CD4-positive, CD25-positive, alpha-beta regulatory T cell (primary cell): ENCODE measurements around the gene BICC1. TPM values are rescaled to one million over a fixed set of nuclear protein-coding genes. Genes with fewer than 3 reads are reported as not detected.

Source experiments
- ATAC-seq, 2 donors: fragments of 150-1000 bp; cut with Tn5 transposase; one replicate each; pipeline ENCODE4 v1.10.0; 2021; ENCODE audit warnings: low read depth in 2 of 2, moderate number of reproducible peaks in 2 of 2, moderate library complexity in 1 of 2
- DNase-seq, 3 donors: peaks; one replicate each; pipeline versions ENCODE4 v3.0.0 to v3.0.0-alpha.2; 2012 to 2022; ENCODE audit warnings: mixed read lengths in 1 of 3
- H3K27ac ChIP-seq: one replicate; pipeline ENCODE4 v1.7.0; 2013; ENCODE audit warnings: mild to moderate bottlenecking, low read length; ENCODE audit not compliant: insufficient read depth, poor library complexity, severe bottlenecking
- H3K27me3 ChIP-seq: one replicate; pipeline ENCODE4 v1.7.0; 2013; ENCODE audit warnings: low read length; ENCODE audit not compliant: control insufficient read depth, insufficient read depth
- H3K36me3 ChIP-seq: one replicate; pipeline ENCODE4 v1.7.0; 2013; ENCODE audit warnings: mild to moderate bottlenecking, low read length, moderate library complexity; ENCODE audit not compliant: control insufficient read depth, insufficient read depth
- H3K4me1 ChIP-seq: 2 replicates; pipeline ENCODE4 v1.7.0; 2013; ENCODE audit warnings: mild to moderate bottlenecking, low read length; ENCODE audit not compliant: insufficient read depth, control insufficient read depth, poor library complexity, severe bottlenecking
- H3K4me3 ChIP-seq: one replicate; pipeline ENCODE4 v1.7.0; 2013; ENCODE audit warnings: low read depth, mild to moderate bottlenecking, low read length, moderate library complexity
- H3K9me3 ChIP-seq, 2 experiments: 1 replicate in 1 of 2; 2 replicates in 1 of 2; pipeline ENCODE4 v1.7.0; 2013; ENCODE audit warnings: low read length in 2 of 2, mild to moderate bottlenecking in 1 of 2, moderate library complexity in 1 of 2; ENCODE audit not compliant: control insufficient read depth in 2 of 2
- H3K27ac Mint-ChIP-seq, 3 donors: one replicate each; pipeline ENCODE4 v1.8.0; 2020 to 2022; ENCODE audit warnings: mild to moderate bottlenecking in 3 of 3, mixed read lengths in 3 of 3, moderate library complexity in 2 of 3
- H3K27me3 Mint-ChIP-seq: one replicate; pipeline ENCODE4 v1.8.0; 2022; ENCODE audit warnings: mild to moderate bottlenecking, mixed read lengths
- H3K36me3 Mint-ChIP-seq: one replicate; pipeline ENCODE4 v1.8.0; 2020; ENCODE audit warnings: mixed read lengths
- H3K4me1 Mint-ChIP-seq, 4 donors: one replicate each; pipeline ENCODE4 v1.8.0; 2020 to 2022; ENCODE audit warnings: mixed read lengths in 4 of 4, mild to moderate bottlenecking in 1 of 4
- H3K4me3 Mint-ChIP-seq, 4 donors: one replicate each; pipeline ENCODE4 v1.8.0; 2020 to 2022; ENCODE audit warnings: mild to moderate bottlenecking in 4 of 4, mixed read lengths in 4 of 4, moderate library complexity in 3 of 4
- H3K9me3 Mint-ChIP-seq, 7 donors: one replicate each; pipeline ENCODE4 v1.8.0; 2020 to 2022; ENCODE audit warnings: mixed read lengths in 7 of 7, mild to moderate bottlenecking in 3 of 7, moderate library complexity in 2 of 7
- polyA plus RNA-seq, 4 donors: library from polyadenylated mRNA; unstranded; fragments of 300-500 nt; fragmentation: Illumina TruSeq; gene quantifications; one replicate each; pipeline ENCODE4 v1.2.3, GENCODE V29; 2021
- total RNA-seq: library from RNA; stranded (reverse); gene quantifications from one replicate; pipeline ENCODE4 v1.2.3, GENCODE V29; 2022

The BICC1 gene
- total and polyA plus RNA-seq, 5 donors from 2014 or later: 0.20 TPM; not detected in 4

DNA sequence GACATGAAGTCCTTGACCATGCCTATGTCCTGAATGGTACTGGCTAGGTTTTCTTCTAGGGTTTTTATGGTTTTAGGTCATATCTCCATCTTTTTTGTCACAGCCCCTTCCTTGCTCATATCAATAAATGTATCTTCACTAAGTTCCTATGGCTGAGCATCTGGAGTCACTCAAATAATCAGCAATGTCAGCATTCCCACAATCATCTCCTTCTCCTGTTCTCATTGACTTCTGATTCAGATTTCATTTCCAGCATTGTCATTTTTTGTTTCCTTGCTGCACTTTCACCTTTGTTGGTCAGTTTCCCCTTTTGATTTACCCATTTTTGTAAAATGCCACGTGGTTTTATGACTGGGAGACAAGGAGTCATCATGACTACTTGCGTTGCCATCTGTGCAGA lies 181.2 kb downstream of the BICC1 start:
- no peak for DNase-seq
- no peak overlapping the region for H3K27ac Mint-ChIP-seq
- Histone ChIP-seq H3K4me1 (no peaks in the 10 kb centered on the region), H3K27ac (no peak overlapping the region), H3K4me3 (no peak overlapping the region), H3K36me3 (no peaks in the 10 kb centered on the region), H3K9me3 (peaks cover 4 to 8% of the 10 kb centered on the region in 2 experiments), H3K27me3 (no peaks in the 10 kb centered on the region)
- H3K4me1 Mint-ChIP-seq: no peaks in the 10 kb centered on the region
- H3K36me3 Mint-ChIP-seq: no peaks in the 10 kb centered on the region
- no peak overlapping the region for H3K4me3 Mint-ChIP-seq
- ATAC-seq: no peak
- peaks cover 1 to 15% (median 9%) of the 10 kb centered on the region in 7 donors for H3K9me3 Mint-ChIP-seq
- H3K27me3 Mint-ChIP-seq: no peaks in the 10 kb centered on the region

DNA sequence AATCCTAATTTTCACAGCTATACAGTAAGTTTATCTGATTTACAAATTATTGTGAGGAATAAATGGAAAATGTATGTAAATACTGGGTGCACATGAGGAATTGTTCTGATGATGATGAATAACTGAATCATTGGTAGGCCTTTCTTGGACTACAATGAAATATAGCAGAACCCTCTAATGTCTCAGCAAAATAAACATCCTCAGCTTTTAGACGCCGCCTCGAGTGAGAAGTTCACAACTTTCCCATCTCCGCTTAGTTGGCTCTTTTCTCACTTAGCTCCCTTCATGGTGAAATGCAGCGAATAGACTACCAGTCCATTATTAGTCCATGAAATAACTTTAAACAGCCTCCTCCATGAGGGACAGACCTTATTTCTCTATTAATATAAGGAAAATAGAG lies 182.3 kb downstream of the BICC1 start:
- Histone ChIP-seq H3K36me3 (no peaks in the 10 kb centered on the region), H3K27me3 (no peaks in the 10 kb centered on the region), H3K9me3 (peaks cover 4 to 8% of the 10 kb centered on the region in 2 experiments), H3K27ac (no peak overlapping the region), H3K4me3 (no peak overlapping the region), H3K4me1 (no peaks in the 10 kb centered on the region)
- Mint-ChIP-seq H3K27me3 (no peaks in the 10 kb centered on the region), H3K36me3 (no peaks in the 10 kb centered on the region), H3K27ac (no peak overlapping the region), H3K9me3 (peaks cover 4 to 15% (median 6%) of the 10 kb centered on the region in 7 donors), H3K4me3 (no peak overlapping the region), H3K4me1 (no peaks in the 10 kb centered on the region)
- DNase-seq (no peak), ATAC-seq (no peak)

DNA sequence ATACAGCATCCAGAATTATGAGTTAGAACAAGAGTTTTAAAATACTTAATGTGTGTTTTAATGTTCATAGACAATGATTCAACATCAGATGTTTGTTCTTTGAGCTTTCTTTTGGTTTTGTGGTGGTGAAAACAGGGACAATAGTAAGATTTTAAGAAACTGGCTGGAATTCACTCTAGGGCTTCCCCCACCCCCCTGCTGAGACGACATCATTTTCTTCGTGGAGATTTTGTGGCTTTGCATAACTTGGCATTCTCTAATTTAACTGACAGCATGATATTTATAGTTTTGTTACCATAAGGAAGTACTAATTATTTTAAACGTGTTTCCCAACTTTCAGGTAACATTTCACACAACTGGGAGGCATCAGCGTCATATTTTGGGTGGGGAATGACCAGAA lies 184.1 kb downstream of the BICC1 start:
- ATAC-seq: no peak
- no peaks in the 10 kb centered on the region for H3K36me3 Mint-ChIP-seq

DNA sequence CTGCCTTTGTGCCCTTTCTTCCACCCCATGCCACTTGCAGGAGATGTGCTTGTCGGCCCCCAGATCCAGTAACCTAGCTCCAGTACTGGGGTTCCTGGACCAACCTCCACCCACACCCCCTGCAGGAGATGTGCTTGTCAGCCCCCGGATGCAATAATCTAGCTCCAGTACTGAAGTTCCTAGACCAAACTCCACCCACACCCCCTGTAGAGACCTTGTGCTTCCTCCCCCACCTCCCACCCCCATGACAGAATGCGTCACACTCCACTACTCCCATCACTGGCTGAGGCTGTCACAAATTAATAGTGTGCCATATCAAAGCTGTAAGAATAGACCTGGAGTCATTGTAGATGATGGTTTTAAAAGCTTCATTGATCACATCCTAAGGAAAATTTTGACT lies 185.0 kb downstream of the BICC1 start:
- DNase-seq: no peak
- H3K27ac Mint-ChIP-seq: no peak overlapping the region
- H3K4me1 Mint-ChIP-seq: no peaks in the 10 kb centered on the region
- H3K4me1 ChIP-seq: no peaks in the 10 kb centered on the region
- H3K36me3 Mint-ChIP-seq: no peaks in the 10 kb centered on the region
- H3K4me3 Mint-ChIP-seq: no peak overlapping the region
- no peak overlapping the region for H3K27ac ChIP-seq
- H3K9me3 Mint-ChIP-seq: peaks cover 0 to 9% (median 4%) of the 10 kb centered on the region in 7 donors
- H3K4me3 ChIP-seq: no peak overlapping the region
- H3K36me3 ChIP-seq: no peaks in the 10 kb centered on the region
- no peak for ATAC-seq
- peaks cover 0 to 4% of the 10 kb centered on the region in 2 experiments for H3K9me3 ChIP-seq
- H3K27me3 ChIP-seq: no peaks in the 10 kb centered on the region
- no peaks in the 10 kb centered on the region for H3K27me3 Mint-ChIP-seq

More for the DNA sequence above, 184.1 kb downstream of the BICC1 start:
- Histone ChIP-seq H3K36me3 (no peaks in the 10 kb centered on the region), H3K27me3 (no peaks in the 10 kb centered on the region), H3K9me3 (peaks cover 4% of the 10 kb centered on the region in 2 experiments), H3K4me1 (no peaks in the 10 kb centered on the region), H3K27ac (no peak overlapping the region), H3K4me3 (no peak overlapping the region)
- H3K27ac Mint-ChIP-seq: no peak overlapping the region
- H3K4me3 Mint-ChIP-seq: no peak overlapping the region
- no peaks in the 10 kb centered on the region for H3K27me3 Mint-ChIP-seq
- DNase-seq: no peak
- H3K4me1 Mint-ChIP-seq: no peaks in the 10 kb centered on the region
- H3K9me3 Mint-ChIP-seq: peaks cover 2 to 11% (median 5%) of the 10 kb centered on the region in 7 donors

DNA sequence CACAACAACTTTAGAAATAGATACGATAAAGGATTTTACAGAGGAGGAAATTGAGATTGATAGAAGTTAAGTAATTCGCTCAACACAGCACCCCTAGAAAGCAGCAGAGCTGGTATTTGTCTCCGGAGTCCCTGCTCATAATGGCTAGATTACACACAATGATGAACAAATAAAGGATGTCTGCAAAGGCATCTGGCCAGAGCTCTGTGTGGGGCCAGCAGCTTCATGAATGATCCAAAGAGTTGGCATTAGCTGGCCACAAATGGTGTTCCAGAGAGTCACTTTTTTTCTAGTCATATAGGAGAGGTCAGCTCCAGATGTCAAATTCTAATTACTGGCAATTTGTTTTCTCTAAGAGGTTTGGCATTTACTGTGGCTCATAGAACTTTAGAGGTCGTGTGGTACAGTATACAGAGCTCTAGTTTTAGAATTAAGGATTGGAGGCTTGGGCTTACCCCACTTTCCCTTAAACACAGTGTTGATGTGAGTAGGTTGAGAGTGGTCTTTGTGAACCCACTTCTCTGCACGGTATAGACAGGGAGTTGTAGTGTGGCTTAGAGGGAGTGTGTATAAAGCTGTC lies 186.2 kb downstream of the BICC1 start:
- no peaks in the 10 kb centered on the region for H3K27me3 Mint-ChIP-seq
- H3K9me3 ChIP-seq: peaks cover 0 to 4% of the 10 kb centered on the region in 2 experiments
- H3K4me3 ChIP-seq: no peak overlapping the region
- peaks cover 0 to 7% (median 4%) of the 10 kb centered on the region in 7 donors for H3K9me3 Mint-ChIP-seq
- no peaks in the 10 kb centered on the region for H3K27me3 ChIP-seq
- no peak overlapping the region for H3K27ac ChIP-seq
- no peaks in the 10 kb centered on the region for H3K36me3 ChIP-seq
- DNase-seq (no peak), ATAC-seq (no peak)
- H3K4me3 Mint-ChIP-seq: no peak overlapping the region
- no peaks in the 10 kb centered on the region for H3K4me1 ChIP-seq
- no peaks in the 10 kb centered on the region for H3K4me1 Mint-ChIP-seq
- H3K27ac Mint-ChIP-seq: no peak overlapping the region
- H3K36me3 Mint-ChIP-seq: no peaks in the 10 kb centered on the region

DNA sequence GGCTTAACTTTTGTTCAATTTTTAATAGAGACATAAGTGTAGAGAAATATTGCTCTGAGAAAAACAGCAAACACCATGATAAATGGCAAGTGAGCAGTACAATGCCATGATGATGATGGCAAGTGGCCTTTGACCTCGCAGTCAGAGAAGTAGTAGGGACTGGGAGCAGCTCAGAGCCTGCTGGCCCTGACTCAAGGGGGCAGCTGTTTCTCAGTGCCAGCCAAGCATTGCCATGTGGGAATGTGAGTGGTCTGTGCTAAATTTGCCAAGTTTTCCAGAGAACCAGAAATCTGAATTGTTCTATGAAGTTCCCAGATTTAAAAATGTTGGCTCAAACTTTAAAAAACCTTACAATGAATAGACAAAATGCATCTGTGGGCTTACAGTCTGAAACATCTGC lies 187.9 kb downstream of the BICC1 start:
- no peaks in the 10 kb centered on the region for H3K27me3 Mint-ChIP-seq
- no peak for ATAC-seq

DNA sequence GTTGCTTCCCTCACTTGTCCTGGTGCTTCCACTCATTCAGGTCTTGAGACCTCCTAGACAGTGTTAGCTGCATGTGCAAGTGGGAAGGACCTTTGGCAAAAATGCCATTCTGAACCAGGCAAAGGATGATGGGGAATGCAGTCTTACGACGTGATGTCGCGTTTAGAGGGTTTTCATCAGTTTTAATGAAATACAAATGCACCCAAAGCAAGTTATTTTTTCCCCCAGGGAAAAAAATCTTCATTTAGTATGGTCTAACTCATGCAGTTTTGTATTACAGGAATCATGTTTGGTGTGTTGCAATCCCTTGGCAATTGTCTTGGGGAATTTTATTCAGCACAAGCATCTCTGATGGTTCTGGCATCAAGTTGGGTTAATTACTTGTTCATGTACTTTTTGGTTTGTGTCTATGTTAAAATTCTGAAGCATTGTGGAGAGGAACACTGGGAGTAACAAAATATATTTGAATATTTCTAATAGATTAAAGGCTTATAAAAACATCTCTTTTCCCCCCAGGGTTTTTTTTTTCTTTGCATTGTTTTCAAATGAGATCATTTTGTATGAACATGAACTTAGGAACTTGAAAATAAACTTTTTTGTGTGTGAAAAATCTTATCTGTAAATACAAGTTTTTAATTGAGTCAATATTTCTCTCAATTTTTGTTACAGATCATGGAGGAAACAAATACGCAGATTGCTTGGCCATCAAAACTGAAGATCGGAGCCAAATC lies 188.9 kb downstream of the BICC1 start:
- no peak overlapping the region for H3K4me3 Mint-ChIP-seq
- Histone ChIP-seq H3K27me3 (no peaks in the 10 kb centered on the region), H3K4me3 (no peak overlapping the region), H3K36me3 (no peaks in the 10 kb centered on the region), H3K27ac (no peak overlapping the region), H3K4me1 (no peaks in the 10 kb centered on the region), H3K9me3 (no peaks in the 10 kb centered on the region)
- H3K27ac Mint-ChIP-seq: peak overlapping the region in 1 of 3 donors; percentile 14
- H3K36me3 Mint-ChIP-seq: no peaks in the 10 kb centered on the region
- peaks cover 0 to 9% (median 2%) of the 10 kb centered on the region in 7 donors for H3K9me3 Mint-ChIP-seq
- no peak for DNase-seq
- H3K27me3 Mint-ChIP-seq: no peaks in the 10 kb centered on the region
- no peak for ATAC-seq
- no peaks in the 10 kb centered on the region for H3K4me1 Mint-ChIP-seq

More for the DNA sequence above, 187.9 kb downstream of the BICC1 start:
- Mint-ChIP-seq H3K27ac (no peak overlapping the region), H3K9me3 (peaks cover 0 to 8% (median 2%) of the 10 kb centered on the region in 7 donors), H3K4me1 (no peaks in the 10 kb centered on the region), H3K4me3 (no peak overlapping the region), H3K36me3 (no peaks in the 10 kb centered on the region)
- no peaks in the 10 kb centered on the region for H3K36me3 ChIP-seq
- no peaks in the 10 kb centered on the region for H3K4me1 ChIP-seq
- H3K27me3 ChIP-seq: no peaks in the 10 kb centered on the region
- H3K9me3 ChIP-seq: no peaks in the 10 kb centered on the region
- H3K4me3 ChIP-seq: no peak overlapping the region
- no peak overlapping the region for H3K27ac ChIP-seq
- DNase-seq: no peak

DNA sequence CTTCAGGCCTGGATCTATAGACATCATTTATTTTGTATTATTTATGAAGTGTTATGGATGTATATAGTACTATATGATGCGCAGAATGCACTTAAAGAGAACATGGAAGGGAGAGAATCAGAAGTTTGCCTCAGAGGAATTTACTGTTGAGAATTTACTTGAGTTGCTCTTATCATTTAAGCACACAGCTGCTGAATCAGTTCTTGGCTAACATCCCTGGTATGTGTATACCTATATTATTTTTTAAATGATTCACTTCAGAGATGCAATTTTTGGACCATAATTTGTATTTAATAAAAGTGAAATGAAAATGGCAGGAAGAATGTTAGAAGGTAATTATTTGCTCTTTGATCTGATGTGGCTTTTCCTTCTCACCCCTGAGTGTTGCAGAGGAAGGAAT lies 191.6 kb downstream of the BICC1 start:
- Mint-ChIP-seq H3K4me3 (no peak overlapping the region), H3K27ac (no peak overlapping the region), H3K9me3 (peaks cover 0 to 8% (median 1%) of the 10 kb centered on the region in 7 donors), H3K4me1 (no peaks in the 10 kb centered on the region), H3K36me3 (no peaks in the 10 kb centered on the region), H3K27me3 (no peaks in the 10 kb centered on the region)
- Histone ChIP-seq H3K4me1 (no peaks in the 10 kb centered on the region), H3K9me3 (no peaks in the 10 kb centered on the region), H3K27me3 (no peaks in the 10 kb centered on the region), H3K27ac (no peak overlapping the region), H3K4me3 (no peak overlapping the region), H3K36me3 (no peaks in the 10 kb centered on the region)
- ATAC-seq (no peak), DNase-seq (no peak)
